ENCODE results near the gene RYR2. TPM values are rescaled to one million over a fixed set of nuclear protein-coding genes. Genes with fewer than 3 reads are reported as not detected.

Gene RYR2
- total RNA-seq, 6 donors from 2014 or later: 1.8 to 23.0 (median 3.7) TPM

- Histone ChIP-seq H3K4me3 (no peak overlapping the region), H3K36me3 (no peaks in the 10 kb centered on the region), H3K9me3 (no peaks in the 10 kb centered on the region), H3K4me1 (no peaks in the 10 kb centered on the region), H3K27ac (no peak overlapping the region), H3K27me3 (no peaks in the 10 kb centered on the region)
- TF ChIP-seq, protein P1, sequence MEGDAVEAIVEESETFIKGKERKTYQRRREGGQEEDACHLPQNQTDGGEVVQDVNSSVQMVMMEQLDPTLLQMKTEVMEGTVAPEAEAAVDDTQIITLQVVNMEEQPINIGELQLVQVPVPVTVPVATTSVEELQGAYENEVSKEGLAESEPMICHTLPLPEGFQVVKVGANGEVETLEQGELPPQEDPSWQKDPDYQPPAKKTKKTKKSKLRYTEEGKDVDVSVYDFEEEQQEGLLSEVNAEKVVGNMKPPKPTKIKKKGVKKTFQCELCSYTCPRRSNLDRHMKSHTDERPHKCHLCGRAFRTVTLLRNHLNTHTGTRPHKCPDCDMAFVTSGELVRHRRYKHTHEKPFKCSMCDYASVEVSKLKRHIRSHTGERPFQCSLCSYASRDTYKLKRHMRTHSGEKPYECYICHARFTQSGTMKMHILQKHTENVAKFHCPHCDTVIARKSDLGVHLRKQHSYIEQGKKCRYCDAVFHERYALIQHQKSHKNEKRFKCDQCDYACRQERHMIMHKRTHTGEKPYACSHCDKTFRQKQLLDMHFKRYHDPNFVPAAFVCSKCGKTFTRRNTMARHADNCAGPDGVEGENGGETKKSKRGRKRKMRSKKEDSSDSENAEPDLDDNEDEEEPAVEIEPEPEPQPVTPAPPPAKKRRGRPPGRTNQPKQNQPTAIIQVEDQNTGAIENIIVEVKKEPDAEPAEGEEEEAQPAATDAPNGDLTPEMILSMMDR (IDR thresholded peaks at IDR 0.05): peak; percentile 9 to 49 (median 28)
- TF ChIP-seq POLR2A (IDR thresholded peaks at IDR 0.05) (no peak), EP300 (IDR thresholded peaks at IDR 0.05) (no peak)
- ATAC-seq (ENCODE audit: low FRiP score in 2 of 2) (peak in 1 of 2 donors; percentile 51), DNase-seq (no peak)
- 50 to 57% methylated on average over 8 of the region's 8 CpGs for WGBS, 2 donors
Observed at GRCh38 chr1:237386362-237387143, 344.6 kb downstream of the RYR2 start.

DNA sequence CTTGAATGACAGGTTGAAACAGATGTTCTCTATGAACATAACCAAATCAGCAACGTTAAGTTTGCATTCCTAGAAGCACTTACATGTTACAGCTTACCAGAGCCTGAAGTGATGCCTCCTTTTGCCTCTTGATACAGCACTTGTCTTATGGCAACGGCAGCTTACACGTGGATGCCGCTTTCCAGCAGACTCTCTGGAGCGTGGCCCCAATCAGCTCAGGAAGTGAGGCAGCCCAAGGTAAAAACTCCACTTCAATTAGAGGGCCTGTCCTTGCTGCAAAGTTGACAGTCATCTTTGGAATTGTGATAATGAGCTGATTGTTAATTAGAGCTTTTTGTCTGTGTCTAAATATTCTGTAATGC lies 345.1 kb downstream of the RYR2 start:
- 71 to 85% methylated on average over 5 of the region's 5 CpGs for WGBS, 2 donors
- TF ChIP-seq POLR2AphosphoS5 (IDR thresholded peaks at IDR 0.05) (no peak), POLR2A (IDR thresholded peaks at IDR 0.05) (no peak)
- TF ChIP-seq, protein P1 (IDR thresholded peaks at IDR 0.05): no peak
- no peak for ATAC-seq (ENCODE audit: low FRiP score in 2 of 2)
- Histone ChIP-seq H3K9me3 (no peaks in the 10 kb centered on the region), H3K4me3 (no peak overlapping the region), H3K36me3 (no peaks in the 10 kb centered on the region), H3K27ac (no peak overlapping the region), H3K4me1 (no peaks in the 10 kb centered on the region), H3K27me3 (no peaks in the 10 kb centered on the region)
- DNase-seq: no peak

DNA sequence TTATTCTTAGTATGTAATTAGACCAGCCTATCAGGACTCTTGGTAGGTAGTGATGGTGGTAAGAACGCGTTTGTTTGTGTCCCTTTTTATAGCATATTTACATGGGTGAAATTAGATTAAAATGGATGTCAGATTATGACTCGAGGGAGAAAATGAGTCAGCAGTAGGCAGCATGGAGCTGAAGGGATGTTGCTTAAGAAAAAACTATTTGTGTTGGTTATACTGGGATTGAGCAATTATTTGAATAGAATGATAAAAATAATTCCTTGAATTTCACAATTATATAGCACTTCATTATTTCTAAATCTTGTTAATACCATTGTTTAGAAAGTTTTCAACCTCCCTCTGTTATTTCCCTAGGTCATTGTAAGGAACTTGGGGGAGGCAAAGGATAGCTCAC lies 348.8 kb downstream of the RYR2 start:
- DNase-seq: no peak
- no peak for ATAC-seq (ENCODE audit: low FRiP score in 2 of 2)
- TF ChIP-seq, protein P1 (IDR thresholded peaks at IDR 0.05): no peak
- TF ChIP-seq POLR2AphosphoS5 (IDR thresholded peaks at IDR 0.05) (no peak), EP300 (IDR thresholded peaks at IDR 0.05) (no peak), POLR2A (IDR thresholded peaks at IDR 0.05) (no peak)
- Histone ChIP-seq H3K27me3 (no peaks in the 10 kb centered on the region), H3K27ac (peak overlapping the region in 2 of 4 donors; percentile 25 to 31), H3K4me1 (no peaks in the 10 kb centered on the region), H3K36me3 (no peaks in the 10 kb centered on the region), H3K4me3 (no peak overlapping the region), H3K9me3 (no peaks in the 10 kb centered on the region)
- WGBS, 2 donors: 41 to 67% methylated on average over 3 of the region's 3 CpGs

DNA sequence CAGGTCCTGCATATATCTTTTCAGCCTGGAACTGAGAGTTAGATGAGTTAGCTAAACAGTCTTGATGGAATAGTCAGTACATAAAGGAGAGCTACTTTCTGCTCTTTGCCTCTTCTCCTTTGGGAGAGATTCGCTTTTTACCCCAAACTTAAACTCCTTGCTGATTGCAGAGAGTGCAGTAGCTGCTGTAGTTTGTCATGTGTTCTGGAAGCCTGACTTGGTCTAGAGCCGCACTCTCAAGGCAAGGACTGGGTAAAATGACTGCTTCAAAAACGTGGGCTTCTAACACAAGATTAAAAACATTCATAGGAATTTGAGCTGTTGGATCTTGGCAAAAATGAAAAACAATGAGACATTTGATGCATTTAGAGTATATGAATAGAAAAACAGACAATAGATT lies 351.6 kb downstream of the RYR2 start:
- H3K36me3 ChIP-seq: no peaks in the 10 kb centered on the region
- DNase-seq: no peak
- TF ChIP-seq EP300 (IDR thresholded peaks at IDR 0.05): no peak
- TF ChIP-seq POLR2AphosphoS5 (IDR thresholded peaks at IDR 0.05): no peak
- TF ChIP-seq POLR2A (IDR thresholded peaks at IDR 0.05): no peak
- TF ChIP-seq, protein P1 (IDR thresholded peaks at IDR 0.05): no peak
- no peak for ATAC-seq (ENCODE audit: low FRiP score in 2 of 2)
- no peaks in the 10 kb centered on the region for H3K27me3 ChIP-seq
- H3K4me1 ChIP-seq: no peaks in the 10 kb centered on the region
- no peak overlapping the region for H3K4me3 ChIP-seq
- 61 to 65% methylated on average over 3 of the region's 3 CpGs for WGBS, 2 donors
- no peak overlapping the region for H3K27ac ChIP-seq
- H3K9me3 ChIP-seq: no peaks in the 10 kb centered on the region

DNA sequence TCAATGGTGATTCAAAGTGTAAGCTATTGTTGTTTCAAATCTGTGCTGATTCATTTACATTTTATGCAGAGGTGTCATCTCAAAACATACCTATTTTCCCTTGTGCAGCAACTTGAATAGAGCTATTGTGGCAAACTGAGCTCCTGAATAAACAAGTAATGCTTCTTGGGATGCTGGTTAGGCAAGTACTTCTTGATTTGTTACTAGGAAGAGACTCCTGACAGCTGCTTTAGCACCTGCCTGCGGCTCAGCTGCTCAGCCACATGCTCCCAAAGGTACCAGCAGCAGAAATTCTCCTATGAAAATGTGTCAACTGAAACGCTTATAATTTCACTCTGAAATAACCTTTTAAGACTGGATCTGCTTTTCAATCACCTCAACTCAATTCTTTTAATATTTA lies 352.3 kb downstream of the RYR2 start:
- Histone ChIP-seq H3K4me1 (no peaks in the 10 kb centered on the region), H3K4me3 (no peak overlapping the region), H3K27me3 (no peaks in the 10 kb centered on the region), H3K36me3 (no peaks in the 10 kb centered on the region), H3K27ac (no peak overlapping the region), H3K9me3 (peaks cover 0 to 3% (median under 1%) of the 10 kb centered on the region in 4 donors)
- no peak for ATAC-seq (ENCODE audit: low FRiP score in 2 of 2)
- 70 to 89% methylated on average over 2 of the region's 2 CpGs for WGBS, 2 donors
- DNase-seq: no peak
- TF ChIP-seq, protein P1 (IDR thresholded peaks at IDR 0.05): no peak
- TF ChIP-seq POLR2A (IDR thresholded peaks at IDR 0.05) (no peak), EP300 (IDR thresholded peaks at IDR 0.05) (no peak)
